Sigmoid colon (tissue), 7 donors: ENCODE data around the gene DUT. TPM values are rescaled to one million over a fixed set of nuclear protein-coding genes. Genes with fewer than 3 reads are reported as not detected.

Source experiments
- DNase-seq: peaks from one replicate; pipeline ENCODE4 v3.0.0-alpha.2; 2019
- H3K27ac ChIP-seq, 4 donors: fragments of 200-600 bp; sonication (generic); one replicate each; pipeline ENCODE4 v1.5.1; 2016 to 2019; ENCODE audit warnings: mild to moderate bottlenecking in 1 of 4
- H3K27me3 ChIP-seq, 3 donors: fragments of 200-600 bp; sonication (generic); one replicate each; pipeline ENCODE4 v1.5.1; 2019; ENCODE audit warnings: mild to moderate bottlenecking in 1 of 3
- H3K36me3 ChIP-seq, 4 donors: fragments of 200-600 bp; sonication (generic); one replicate each; pipeline ENCODE4 v1.5.1; 2016 to 2019
- H3K4me1 ChIP-seq, 4 donors: fragments of 200-600 bp; sonication (generic); one replicate each; pipeline ENCODE4 v1.5.1; 2017 to 2019
- H3K4me3 ChIP-seq, 4 donors: fragments of 200-600 bp; sonication (generic); one replicate each; pipeline ENCODE4 v1.5.1; 2017 to 2019; ENCODE audit warnings: mild to moderate bottlenecking in 2 of 4, moderate library complexity in 1 of 4
- H3K9me3 ChIP-seq, 4 donors: fragments of 200-600 bp in 3 of 4; sonication (generic) in 3 of 4; one replicate each; pipeline versions ENCODE4 v1.5.1 to v1.6.1; 2013 to 2019
- EP300 ChIP-seq, 4 donors: sonication (generic); formaldehyde crosslinking; IDR thresholded peaks; one replicate each; pipeline ENCODE4 v1.6.1; 2017; ENCODE audit warnings: antibody characterized with exemption in 4 of 4
- POLR2A ChIP-seq, 2 donors: fragments of 450-650 bp; IDR thresholded peaks; one replicate each; pipeline ENCODE4 v1.6.1; 2016; ENCODE audit warnings: antibody characterized with exemption in 2 of 2, mild to moderate bottlenecking in 2 of 2, moderate library complexity in 2 of 2
- POLR2AphosphoS5 ChIP-seq, 4 donors: sonication (generic); formaldehyde crosslinking; IDR thresholded peaks; one replicate each; pipeline ENCODE4 v1.6.1; 2017; ENCODE audit warnings: antibody characterized with exemption in 4 of 4
- WGBS, 2 donors: extraction: QIAGEN DNeasy Blood & Tissue Kit; methylation state at CpG; one replicate each; pipeline ENCODE4 v1.1.7; 2013; 5-methylcytosine and 5-hydroxymethylcytosine counted together
- intact Hi-C: fragments of 100-400 bp; cut with DNase I; formaldehyde crosslinking; loops from one replicate; pipeline ENCODE4 v1.15.1; 2023
- polyA plus RNA-seq, 3 donors: library from polyadenylated mRNA; stranded (reverse); fragments of 200-250 nt; gene quantifications; one replicate each; pipeline ENCODE4 v1.2.3, GENCODE V29; 2013
- total RNA-seq, 4 donors: library from RNA; depleted of rRNA; stranded (reverse); fragments of >200 nt; gene quantifications; one replicate each; pipeline ENCODE4 v1.1.0, GENCODE V29; 2016
- TF ChIP-seq, protein P1 (sequence below), 4 experiments: fragments of 450-650 bp in 3 of 4; fragments of 200-600 bp in 1 of 4; IDR thresholded peaks; one replicate each; pipeline ENCODE4 v1.5.1; 2016 to 2019; ENCODE audit warnings: antibody characterized with exemption in 4 of 4, mild to moderate bottlenecking in 3 of 4, moderate library complexity in 2 of 4
- donor health status: healthy with polysubstance abuse.
- donor health status: Bipolar disorder and iron deficiency.
- donor health status: healthy.

The DUT gene
- total and polyA plus RNA-seq, 7 donors, result 42.6 to 109 (median 91.1) TPM

- Histone ChIP-seq H3K27me3 (no peaks in the 10 kb centered on the region), H3K4me3 (no peak overlapping the region), H3K9me3 (no peaks in the 10 kb centered on the region), H3K27ac (no peak overlapping the region), H3K36me3 (no peaks in the 10 kb centered on the region), H3K4me1 (no peaks in the 10 kb centered on the region)
- WGBS, 2 donors, result 85 to 86% methylated on average over 2 of the region's 2 CpGs
- TF ChIP-seq POLR2A (IDR thresholded peaks at IDR 0.05) (no peak), POLR2AphosphoS5 (IDR thresholded peaks at IDR 0.05) (no peak), EP300 (IDR thresholded peaks at IDR 0.05) (no peak)
- TF ChIP-seq, protein P1, sequence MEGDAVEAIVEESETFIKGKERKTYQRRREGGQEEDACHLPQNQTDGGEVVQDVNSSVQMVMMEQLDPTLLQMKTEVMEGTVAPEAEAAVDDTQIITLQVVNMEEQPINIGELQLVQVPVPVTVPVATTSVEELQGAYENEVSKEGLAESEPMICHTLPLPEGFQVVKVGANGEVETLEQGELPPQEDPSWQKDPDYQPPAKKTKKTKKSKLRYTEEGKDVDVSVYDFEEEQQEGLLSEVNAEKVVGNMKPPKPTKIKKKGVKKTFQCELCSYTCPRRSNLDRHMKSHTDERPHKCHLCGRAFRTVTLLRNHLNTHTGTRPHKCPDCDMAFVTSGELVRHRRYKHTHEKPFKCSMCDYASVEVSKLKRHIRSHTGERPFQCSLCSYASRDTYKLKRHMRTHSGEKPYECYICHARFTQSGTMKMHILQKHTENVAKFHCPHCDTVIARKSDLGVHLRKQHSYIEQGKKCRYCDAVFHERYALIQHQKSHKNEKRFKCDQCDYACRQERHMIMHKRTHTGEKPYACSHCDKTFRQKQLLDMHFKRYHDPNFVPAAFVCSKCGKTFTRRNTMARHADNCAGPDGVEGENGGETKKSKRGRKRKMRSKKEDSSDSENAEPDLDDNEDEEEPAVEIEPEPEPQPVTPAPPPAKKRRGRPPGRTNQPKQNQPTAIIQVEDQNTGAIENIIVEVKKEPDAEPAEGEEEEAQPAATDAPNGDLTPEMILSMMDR (IDR thresholded peaks at IDR 0.05), result no peak
- DNase-seq, result no peak
- intact Hi-C loops, result no loop called here
Measured at GRCh38 chr15:48309740-48310139, 21.5 kb upstream of the DUT start.

DNA sequence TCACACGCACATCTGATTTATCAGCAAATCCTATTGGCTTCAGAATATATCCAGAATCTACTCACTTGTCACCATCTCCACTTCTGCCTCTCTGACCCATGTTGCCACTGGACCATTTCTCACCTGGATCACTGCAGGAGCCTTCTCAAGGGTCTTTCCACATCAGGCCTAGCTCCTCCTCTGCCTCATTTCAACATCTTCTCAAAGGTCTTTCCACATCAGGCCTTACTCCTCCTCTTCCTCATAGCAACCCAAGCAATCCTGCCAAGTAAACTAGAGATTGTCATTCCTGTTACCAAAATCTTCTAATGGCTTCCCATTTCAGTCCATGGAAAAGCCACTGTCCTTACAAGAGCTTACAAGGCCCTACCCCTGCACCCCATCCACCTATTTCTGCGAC lies 18.0 kb upstream of the DUT start:
- WGBS, 2 donors, result 97% methylated on average over 2 of the region's 2 CpGs
- no peaks in the 10 kb centered on the region for H3K27me3 ChIP-seq
- no peak overlapping the region for H3K27ac ChIP-seq
- DNase-seq, result no peak
- H3K4me1 ChIP-seq, result no peaks in the 10 kb centered on the region
- intact Hi-C loops, result no loop called here
- H3K36me3 ChIP-seq, result no peaks in the 10 kb centered on the region
- no peaks in the 10 kb centered on the region for H3K9me3 ChIP-seq
- TF ChIP-seq, protein P1 (IDR thresholded peaks at IDR 0.05), result no peak
- TF ChIP-seq POLR2A (IDR thresholded peaks at IDR 0.05) (no peak), EP300 (IDR thresholded peaks at IDR 0.05) (no peak), POLR2AphosphoS5 (IDR thresholded peaks at IDR 0.05) (no peak)
- no peak overlapping the region for H3K4me3 ChIP-seq

DNA sequence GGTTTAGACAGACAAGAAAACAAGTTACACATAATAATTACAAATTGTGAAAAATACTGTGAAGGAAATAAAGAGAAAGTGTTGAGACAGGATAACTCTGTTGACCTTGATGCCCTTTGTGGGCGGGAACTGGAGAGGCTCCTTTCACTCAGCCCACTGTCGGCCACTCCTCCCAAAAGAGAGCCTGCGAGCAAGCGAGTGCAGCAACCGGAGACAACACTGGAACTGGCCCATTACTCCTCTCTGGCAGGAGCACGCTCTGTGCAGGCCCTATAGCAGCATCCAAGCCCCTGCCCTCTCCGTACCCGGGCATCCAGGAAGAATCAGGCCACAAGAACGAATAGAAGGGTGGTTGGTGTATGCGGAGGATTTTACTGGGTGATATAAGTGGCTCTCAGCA lies 16.2 kb upstream of the DUT start:
- no peaks in the 10 kb centered on the region for H3K27me3 ChIP-seq
- DNase-seq, result no peak
- 90 to 95% methylated on average over 10 of the region's 10 CpGs for WGBS, 2 donors
- H3K4me3 ChIP-seq, result no peak overlapping the region
- H3K36me3 ChIP-seq, result no peaks in the 10 kb centered on the region
- no peaks in the 10 kb centered on the region for H3K9me3 ChIP-seq
- H3K27ac ChIP-seq, result no peak overlapping the region
- H3K4me1 ChIP-seq, result no peaks in the 10 kb centered on the region
- intact Hi-C loops, result no loop called here
- TF ChIP-seq EP300 (IDR thresholded peaks at IDR 0.05), result no peak
- TF ChIP-seq, protein P1 (IDR thresholded peaks at IDR 0.05), result no peak
- TF ChIP-seq POLR2AphosphoS5 (IDR thresholded peaks at IDR 0.05), result no peak
- TF ChIP-seq POLR2A (IDR thresholded peaks at IDR 0.05), result no peak

- WGBS, 2 donors, result 95 to 97% methylated on average over 2 of the region's 2 CpGs
- DNase-seq, result no peak
- H3K4me3 ChIP-seq, result no peak overlapping the region
Measured at GRCh38 chr15:48317221-48317620, 14.0 kb upstream of the DUT start.

DNA sequence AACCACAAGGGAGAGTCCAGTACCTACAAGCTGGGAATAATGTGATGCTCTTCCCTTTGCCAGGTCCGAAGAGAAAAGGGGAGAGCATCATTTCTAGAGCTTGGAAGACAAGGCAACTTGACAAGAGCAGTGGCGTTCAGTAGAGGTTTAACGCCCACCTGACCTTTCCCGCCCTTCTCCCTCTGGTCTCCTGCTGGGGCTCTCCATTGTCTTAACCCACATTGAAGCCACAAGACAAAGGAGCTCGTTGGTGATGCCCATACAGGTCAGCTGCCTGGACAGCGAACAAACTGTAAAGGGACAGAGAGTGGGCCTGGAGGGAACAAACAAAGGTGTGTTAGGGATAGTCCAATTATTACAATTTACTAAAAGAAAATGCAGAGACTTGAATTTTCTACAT lies 13.1 kb upstream of the DUT start:
- Histone ChIP-seq H3K36me3 (no peaks in the 10 kb centered on the region), H3K27ac (no peak overlapping the region), H3K4me3 (no peak overlapping the region), H3K27me3 (no peaks in the 10 kb centered on the region), H3K9me3 (no peaks in the 10 kb centered on the region), H3K4me1 (no peaks in the 10 kb centered on the region)
- DNase-seq, result no peak
- intact Hi-C loops, result no loop called here
- TF ChIP-seq, protein P1 (IDR thresholded peaks at IDR 0.05), result no peak
- TF ChIP-seq POLR2A (IDR thresholded peaks at IDR 0.05) (no peak), EP300 (IDR thresholded peaks at IDR 0.05) (no peak)
- 83 to 87% methylated on average over 6 of the region's 6 CpGs for WGBS, 2 donors

More at GRCh38 chr15:48317221-48317620, 14.0 kb upstream of the DUT start:
- Histone ChIP-seq H3K9me3 (no peaks in the 10 kb centered on the region), H3K27me3 (no peaks in the 10 kb centered on the region), H3K4me1 (no peaks in the 10 kb centered on the region), H3K27ac (no peak overlapping the region), H3K36me3 (no peaks in the 10 kb centered on the region)
- TF ChIP-seq EP300 (IDR thresholded peaks at IDR 0.05), result no peak
- TF ChIP-seq, protein P1 (IDR thresholded peaks at IDR 0.05), result no peak
- no peak for TF ChIP-seq POLR2A (IDR thresholded peaks at IDR 0.05)
- no peak for TF ChIP-seq POLR2AphosphoS5 (IDR thresholded peaks at IDR 0.05)
- intact Hi-C loops, result no loop called here
